GM23338 (cell line): ENCODE measurements around the gene ENPP1. TPM values are rescaled to one million over a fixed set of nuclear protein-coding genes. Genes with fewer than 3 reads are reported as not detected.

Source experiments
- ATAC-seq: fragments of 200-7000 bp; cut with Tn5 transposase; 3 replicates; pipeline ENCODE4 v1.9.1; 2020
- DNase-seq: peaks from one replicate; pipeline ENCODE4 v3.0.0-alpha.2; 2015; ENCODE audit warnings: low spot score
- H2AFZ ChIP-seq: fragments of 200-600 bp; sonication (generic); 2 replicates; pipeline ENCODE4 v1.8.0; 2016; ENCODE audit warnings: antibody characterized with exemption, mild to moderate bottlenecking, moderate library complexity
- H3F3A ChIP-seq: fragments of 200-600 bp; sonication (generic); replicated peaks from 2 replicates; pipeline ENCODE4 v1.8.0; 2017; ENCODE audit warnings: antibody characterized with exemption, mixed run types, low read depth
- H3K27ac ChIP-seq: fragments of 200-600 bp; sonication (generic); 2 replicates; pipeline ENCODE4 v1.6.1; 2016; ENCODE audit warnings: low read depth
- H3K27me3 ChIP-seq: fragments of 200-600 bp; sonication (generic); 2 replicates; pipeline ENCODE4 v1.8.0; 2016; ENCODE audit warnings: mild to moderate bottlenecking, mixed run types, moderate library complexity; ENCODE audit not compliant: insufficient read depth
- H3K36me3 ChIP-seq: fragments of 200-600 bp; sonication (generic); 2 replicates; pipeline ENCODE4 v1.8.0; 2016; ENCODE audit warnings: mild to moderate bottlenecking; ENCODE audit not compliant: insufficient read depth
- H3K4me1 ChIP-seq: fragments of 200-600 bp; sonication (generic); 2 replicates; pipeline ENCODE4 v1.8.0; 2016; ENCODE audit warnings: mild to moderate bottlenecking, moderate library complexity; ENCODE audit not compliant: insufficient read depth
- H3K4me2 ChIP-seq: fragments of 200-600 bp; sonication (generic); 2 replicates; pipeline ENCODE4 v1.7.1; 2017; ENCODE audit warnings: mixed run types
- H3K4me3 ChIP-seq: fragments of 200-600 bp; sonication (generic); 2 replicates; pipeline ENCODE4 v1.6.1; 2016; ENCODE audit warnings: mixed run types
- H3K79me2 ChIP-seq: fragments of 200-600 bp; sonication (generic); replicated peaks from 2 replicates; pipeline ENCODE4 v1.8.0; 2017; ENCODE audit warnings: mild to moderate bottlenecking; ENCODE audit not compliant: insufficient read depth
- H3K9me2 ChIP-seq: fragments of 200-600 bp; sonication (generic); 2 replicates; pipeline ENCODE4 v1.8.0; 2017; ENCODE audit not compliant: insufficient read depth
- H4K20me1 ChIP-seq: fragments of 200-600 bp; sonication (generic); replicated peaks from 2 replicates; pipeline ENCODE4 v1.8.0; 2017; ENCODE audit warnings: mild to moderate bottlenecking; ENCODE audit not compliant: insufficient read depth
- H3K27ac Mint-ChIP-seq: 2 replicates; pipeline ENCODE4 v1.8.0; 2020; ENCODE audit warnings: inconsistent platforms, mild to moderate bottlenecking, moderate library complexity, mixed read lengths
- H3K27me3 Mint-ChIP-seq: 3 replicates; pipeline ENCODE4 v1.8.0; 2022; ENCODE audit warnings: low read depth, mild to moderate bottlenecking, moderate library complexity, mixed read lengths, inconsistent platforms; ENCODE audit not compliant: insufficient read depth, poor library complexity
- H3K36me3 Mint-ChIP-seq: 3 replicates; pipeline ENCODE4 v1.8.0; 2021; ENCODE audit warnings: low read depth, mild to moderate bottlenecking, inconsistent platforms, moderate library complexity, mixed read lengths
- H3K4me1 Mint-ChIP-seq: 3 replicates; pipeline ENCODE4 v1.8.0; 2020; ENCODE audit warnings: mild to moderate bottlenecking, inconsistent platforms, mixed read lengths
- H3K4me3 Mint-ChIP-seq: 3 replicates; pipeline ENCODE4 v1.8.0; 2021; ENCODE audit warnings: moderate library complexity, mild to moderate bottlenecking, inconsistent platforms, mixed read lengths
- H3K9me3 Mint-ChIP-seq: 3 replicates; pipeline ENCODE4 v1.8.0; 2020; ENCODE audit warnings: moderate library complexity, mild to moderate bottlenecking, inconsistent platforms, mixed read lengths
- CREB1 ChIP-seq: fragments of 250-450 bp; sonication (Bioruptor Pico); IDR thresholded peaks from 2 replicates; pipeline ENCODE4 v1.5.0; 2020; ENCODE audit warnings: low read depth, mild to moderate bottlenecking, moderate library complexity
- ETS1 ChIP-seq: IDR thresholded peaks from 2 replicates; pipeline ENCODE4 v1.6.1; 2016; ENCODE audit warnings: antibody characterized with exemption
- EZH2 ChIP-seq: fragments of 200-600 bp; sonication (generic); IDR thresholded peaks from one replicate; pipeline ENCODE4 v1.8.0; 2017; ENCODE audit warnings: antibody characterized with exemption, mild to moderate bottlenecking, low read depth; ENCODE audit not compliant: unreplicated experiment
- EZH2phosphoT487 ChIP-seq: fragments of 200-600 bp; sonication (generic); IDR thresholded peaks from one replicate; pipeline ENCODE4 v1.8.1; 2018; ENCODE audit warnings: antibody characterized with exemption; ENCODE audit not compliant: unreplicated experiment
- JUNB ChIP-seq: IDR thresholded peaks from one replicate; pipeline ENCODE4 v1.6.1; 2016; ENCODE audit warnings: antibody characterized with exemption; ENCODE audit not compliant: unreplicated experiment
- NANOG ChIP-seq: IDR thresholded peaks from 2 replicates; pipeline ENCODE4 v1.6.1; 2016; ENCODE audit warnings: antibody characterized with exemption, borderline replicate concordance
- POLR2AphosphoS5 ChIP-seq: IDR thresholded peaks from 2 replicates; pipeline ENCODE4 v1.6.1; 2016; ENCODE audit warnings: antibody characterized with exemption, low read depth
- STAT1 ChIP-seq: IDR thresholded peaks from one replicate; pipeline ENCODE4 v1.6.1; 2016; ENCODE audit warnings: antibody characterized with exemption; ENCODE audit not compliant: unreplicated experiment
- ZNF114 ChIP-seq: fragments of 250-450 bp; sonication (Bioruptor Pico); IDR thresholded peaks from 2 replicates; pipeline ENCODE4 v1.5.0; 2020; ENCODE audit warnings: mild to moderate bottlenecking, moderate library complexity
- ZNF331 ChIP-seq: fragments of 250-450 bp; sonication (Bioruptor Pico); IDR thresholded peaks from 2 replicates; pipeline ENCODE4 v1.5.0; 2020; ENCODE audit warnings: low read depth, mild to moderate bottlenecking, moderate library complexity
- polyA plus RNA-seq: library from polyadenylated mRNA; unstranded; fragments of >200 nt; fragmentation: Nextera tagmentation; extraction: Ambion mirVana; gene quantifications from 2 replicates; pipeline ENCODE4 v1.2.1, GENCODE V29; 2016
- total RNA-seq: library from RNA; depleted of rRNA; stranded (reverse); fragments of >200 nt; shearing (Covaris generic); gene quantifications from 2 replicates; pipeline ENCODE4 v1.2.3, GENCODE V29; 2014
- TF ChIP-seq, protein P1 (sequence below): IDR thresholded peaks from one replicate; pipeline ENCODE4 v1.6.1; 2018; ENCODE audit warnings: antibody characterized with exemption; ENCODE audit not compliant: unreplicated experiment
- TF ChIP-seq, protein P2 (sequence below): fragments of 250-450 bp; sonication (Bioruptor Pico); IDR thresholded peaks from 2 replicates; pipeline ENCODE4 v1.5.0; 2020; ENCODE audit warnings: mild to moderate bottlenecking, moderate library complexity
- TF ChIP-seq, protein P3 (sequence below), 2 experiments: fragments of 200-600 bp in 1 of 2; sonication (generic) in 1 of 2; conservative IDR thresholded peaks; 2 replicates each; pipeline versions ENCODE4 v1.5.1 to v1.6.1; 2016 to 2017; ENCODE audit warnings: antibody characterized with exemption in 2 of 2, low read depth in 2 of 2, mild to moderate bottlenecking in 2 of 2, moderate library complexity in 1 of 2

The ENPP1 gene
- total and polyA plus RNA-seq, 2 experiments from 2014 or later, result 17.3 to 46.9 TPM

DNA sequence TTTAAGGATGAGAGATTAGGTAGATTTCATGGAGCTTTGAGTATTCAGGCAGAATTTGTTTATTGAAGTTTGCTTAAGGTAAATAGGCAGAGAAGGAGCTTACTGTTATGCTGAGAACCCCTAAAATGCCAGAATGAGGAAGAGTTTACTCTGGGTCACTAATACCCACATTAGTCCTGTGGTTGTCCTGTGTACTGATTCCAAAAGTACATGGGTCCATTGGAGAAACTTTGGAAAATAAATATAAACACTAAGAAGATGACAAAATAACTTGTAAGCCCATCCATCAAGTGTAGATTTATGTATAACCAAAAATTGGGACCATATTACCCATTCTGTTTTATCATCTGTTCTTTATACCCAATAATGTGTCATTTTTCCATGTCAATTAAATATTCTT lies 31.6 kb downstream of the ENPP1 start:
- Histone ChIP-seq H3K4me1 (peaks cover 7% of the 10 kb centered on the region; the same call in 1 of the 2 replicates), H3K4me2 (no peak overlapping the region), H3F3A (no peaks in the 10 kb centered on the region), H3K27ac (no peak overlapping the region), H2AFZ (no peak overlapping the region), H3K27me3 (no peaks in the 10 kb centered on the region), H3K36me3 (no peaks in the 10 kb centered on the region), H3K79me2 (peaks cover 10% of the 10 kb centered on the region), H3K9me2 (no peaks in the 10 kb centered on the region), H4K20me1 (no peaks in the 10 kb centered on the region), H3K4me3 (no peak overlapping the region)
- TF ChIP-seq, protein P1, sequence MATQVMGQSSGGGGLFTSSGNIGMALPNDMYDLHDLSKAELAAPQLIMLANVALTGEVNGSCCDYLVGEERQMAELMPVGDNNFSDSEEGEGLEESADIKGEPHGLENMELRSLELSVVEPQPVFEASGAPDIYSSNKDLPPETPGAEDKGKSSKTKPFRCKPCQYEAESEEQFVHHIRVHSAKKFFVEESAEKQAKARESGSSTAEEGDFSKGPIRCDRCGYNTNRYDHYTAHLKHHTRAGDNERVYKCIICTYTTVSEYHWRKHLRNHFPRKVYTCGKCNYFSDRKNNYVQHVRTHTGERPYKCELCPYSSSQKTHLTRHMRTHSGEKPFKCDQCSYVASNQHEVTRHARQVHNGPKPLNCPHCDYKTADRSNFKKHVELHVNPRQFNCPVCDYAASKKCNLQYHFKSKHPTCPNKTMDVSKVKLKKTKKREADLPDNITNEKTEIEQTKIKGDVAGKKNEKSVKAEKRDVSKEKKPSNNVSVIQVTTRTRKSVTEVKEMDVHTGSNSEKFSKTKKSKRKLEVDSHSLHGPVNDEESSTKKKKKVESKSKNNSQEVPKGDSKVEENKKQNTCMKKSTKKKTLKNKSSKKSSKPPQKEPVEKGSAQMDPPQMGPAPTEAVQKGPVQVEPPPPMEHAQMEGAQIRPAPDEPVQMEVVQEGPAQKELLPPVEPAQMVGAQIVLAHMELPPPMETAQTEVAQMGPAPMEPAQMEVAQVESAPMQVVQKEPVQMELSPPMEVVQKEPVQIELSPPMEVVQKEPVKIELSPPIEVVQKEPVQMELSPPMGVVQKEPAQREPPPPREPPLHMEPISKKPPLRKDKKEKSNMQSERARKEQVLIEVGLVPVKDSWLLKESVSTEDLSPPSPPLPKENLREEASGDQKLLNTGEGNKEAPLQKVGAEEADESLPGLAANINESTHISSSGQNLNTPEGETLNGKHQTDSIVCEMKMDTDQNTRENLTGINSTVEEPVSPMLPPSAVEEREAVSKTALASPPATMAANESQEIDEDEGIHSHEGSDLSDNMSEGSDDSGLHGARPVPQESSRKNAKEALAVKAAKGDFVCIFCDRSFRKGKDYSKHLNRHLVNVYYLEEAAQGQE, result no peak
- TF ChIP-seq, protein P2, sequence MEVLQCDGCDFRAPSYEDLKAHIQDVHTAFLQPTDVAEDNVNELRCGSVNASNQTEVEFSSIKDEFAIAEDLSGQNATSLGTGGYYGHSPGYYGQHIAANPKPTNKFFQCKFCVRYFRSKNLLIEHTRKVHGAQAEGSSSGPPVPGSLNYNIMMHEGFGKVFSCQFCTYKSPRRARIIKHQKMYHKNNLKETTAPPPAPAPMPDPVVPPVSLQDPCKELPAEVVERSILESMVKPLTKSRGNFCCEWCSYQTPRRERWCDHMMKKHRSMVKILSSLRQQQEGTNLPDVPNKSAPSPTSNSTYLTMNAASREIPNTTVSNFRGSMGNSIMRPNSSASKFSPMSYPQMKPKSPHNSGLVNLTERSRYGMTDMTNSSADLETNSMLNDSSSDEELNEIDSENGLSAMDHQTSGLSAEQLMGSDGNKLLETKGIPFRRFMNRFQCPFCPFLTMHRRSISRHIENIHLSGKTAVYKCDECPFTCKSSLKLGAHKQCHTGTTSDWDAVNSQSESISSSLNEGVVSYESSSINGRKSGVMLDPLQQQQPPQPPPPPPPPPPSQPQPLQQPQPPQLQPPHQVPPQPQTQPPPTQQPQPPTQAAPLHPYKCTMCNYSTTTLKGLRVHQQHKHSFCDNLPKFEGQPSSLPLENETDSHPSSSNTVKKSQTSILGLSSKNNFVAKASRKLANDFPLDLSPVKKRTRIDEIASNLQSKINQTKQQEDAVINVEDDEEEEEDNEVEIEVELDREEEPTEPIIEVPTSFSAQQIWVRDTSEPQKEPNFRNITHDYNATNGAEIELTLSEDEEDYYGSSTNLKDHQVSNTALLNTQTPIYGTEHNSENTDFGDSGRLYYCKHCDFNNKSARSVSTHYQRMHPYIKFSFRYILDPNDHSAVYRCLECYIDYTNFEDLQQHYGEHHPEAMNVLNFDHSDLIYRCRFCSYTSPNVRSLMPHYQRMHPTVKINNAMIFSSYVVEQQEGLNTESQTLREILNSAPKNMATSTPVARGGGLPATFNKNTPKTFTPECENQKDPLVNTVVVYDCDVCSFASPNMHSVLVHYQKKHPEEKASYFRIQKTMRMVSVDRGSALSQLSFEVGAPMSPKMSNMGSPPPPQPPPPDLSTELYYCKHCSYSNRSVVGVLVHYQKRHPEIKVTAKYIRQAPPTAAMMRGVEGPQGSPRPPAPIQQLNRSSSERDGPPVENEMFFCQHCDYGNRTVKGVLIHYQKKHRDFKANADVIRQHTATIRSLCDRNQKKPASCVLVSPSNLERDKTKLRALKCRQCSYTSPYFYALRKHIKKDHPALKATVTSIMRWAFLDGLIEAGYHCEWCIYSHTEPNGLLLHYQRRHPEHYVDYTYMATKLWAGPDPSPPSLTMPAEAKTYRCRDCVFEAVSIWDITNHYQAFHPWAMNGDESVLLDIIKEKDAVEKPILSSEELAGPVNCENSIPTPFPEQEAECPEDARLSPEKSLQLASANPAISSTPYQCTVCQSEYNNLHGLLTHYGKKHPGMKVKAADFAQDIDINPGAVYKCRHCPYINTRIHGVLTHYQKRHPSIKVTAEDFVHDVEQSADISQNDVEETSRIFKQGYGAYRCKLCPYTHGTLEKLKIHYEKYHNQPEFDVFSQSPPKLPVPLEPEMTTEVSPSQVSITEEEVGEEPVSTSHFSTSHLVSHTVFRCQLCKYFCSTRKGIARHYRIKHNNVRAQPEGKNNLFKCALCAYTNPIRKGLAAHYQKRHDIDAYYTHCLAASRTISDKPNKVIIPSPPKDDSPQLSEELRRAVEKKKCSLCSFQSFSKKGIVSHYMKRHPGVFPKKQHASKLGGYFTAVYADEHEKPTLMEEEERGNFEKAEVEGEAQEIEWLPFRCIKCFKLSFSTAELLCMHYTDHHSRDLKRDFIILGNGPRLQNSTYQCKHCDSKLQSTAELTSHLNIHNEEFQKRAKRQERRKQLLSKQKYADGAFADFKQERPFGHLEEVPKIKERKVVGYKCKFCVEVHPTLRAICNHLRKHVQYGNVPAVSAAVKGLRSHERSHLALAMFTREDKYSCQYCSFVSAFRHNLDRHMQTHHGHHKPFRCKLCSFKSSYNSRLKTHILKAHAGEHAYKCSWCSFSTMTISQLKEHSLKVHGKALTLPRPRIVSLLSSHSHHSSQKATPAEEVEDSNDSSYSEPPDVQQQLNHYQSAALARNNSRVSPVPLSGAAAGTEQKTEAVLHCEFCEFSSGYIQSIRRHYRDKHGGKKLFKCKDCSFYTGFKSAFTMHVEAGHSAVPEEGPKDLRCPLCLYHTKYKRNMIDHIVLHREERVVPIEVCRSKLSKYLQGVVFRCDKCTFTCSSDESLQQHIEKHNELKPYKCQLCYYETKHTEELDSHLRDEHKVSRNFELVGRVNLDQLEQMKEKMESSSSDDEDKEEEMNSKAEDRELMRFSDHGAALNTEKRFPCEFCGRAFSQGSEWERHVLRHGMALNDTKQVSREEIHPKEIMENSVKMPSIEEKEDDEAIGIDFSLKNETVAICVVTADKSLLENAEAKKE (CRISPR knock-in tag), result no peak
- TF ChIP-seq JUNB (no peak), EZH2phosphoT487 (no peak), ZNF331 (CRISPR knock-in tag) (no peak), ETS1 (no peak), EZH2 (no peak), ZNF114 (no peak), STAT1 (no peak), CREB1 (CRISPR knock-in tag) (no peak), POLR2AphosphoS5 (no peak), NANOG (no peak)
- TF ChIP-seq, protein P3, sequence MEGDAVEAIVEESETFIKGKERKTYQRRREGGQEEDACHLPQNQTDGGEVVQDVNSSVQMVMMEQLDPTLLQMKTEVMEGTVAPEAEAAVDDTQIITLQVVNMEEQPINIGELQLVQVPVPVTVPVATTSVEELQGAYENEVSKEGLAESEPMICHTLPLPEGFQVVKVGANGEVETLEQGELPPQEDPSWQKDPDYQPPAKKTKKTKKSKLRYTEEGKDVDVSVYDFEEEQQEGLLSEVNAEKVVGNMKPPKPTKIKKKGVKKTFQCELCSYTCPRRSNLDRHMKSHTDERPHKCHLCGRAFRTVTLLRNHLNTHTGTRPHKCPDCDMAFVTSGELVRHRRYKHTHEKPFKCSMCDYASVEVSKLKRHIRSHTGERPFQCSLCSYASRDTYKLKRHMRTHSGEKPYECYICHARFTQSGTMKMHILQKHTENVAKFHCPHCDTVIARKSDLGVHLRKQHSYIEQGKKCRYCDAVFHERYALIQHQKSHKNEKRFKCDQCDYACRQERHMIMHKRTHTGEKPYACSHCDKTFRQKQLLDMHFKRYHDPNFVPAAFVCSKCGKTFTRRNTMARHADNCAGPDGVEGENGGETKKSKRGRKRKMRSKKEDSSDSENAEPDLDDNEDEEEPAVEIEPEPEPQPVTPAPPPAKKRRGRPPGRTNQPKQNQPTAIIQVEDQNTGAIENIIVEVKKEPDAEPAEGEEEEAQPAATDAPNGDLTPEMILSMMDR (conservative IDR thresholded peaks at IDR 0.05; ENCODE audit: low read depth in 2 of 2), result no peak
- peaks cover 14% of the 10 kb centered on the region for H3K4me1 Mint-ChIP-seq
- no peak overlapping the region for H3K27ac Mint-ChIP-seq
- peaks cover 2% of the 10 kb centered on the region for H3K27me3 Mint-ChIP-seq
- H3K4me3 Mint-ChIP-seq, result no peak overlapping the region
- H3K36me3 Mint-ChIP-seq, result no peaks in the 10 kb centered on the region
- no peaks in the 10 kb centered on the region for H3K9me3 Mint-ChIP-seq
- DNase-seq (no peak), ATAC-seq (no peak)
